GM18520 (cell line): ENCODE data around the gene PTPN6.

Experiments
- ATAC-seq: cut with Tn5 transposase; IDR thresholded peaks from one replicate; pipeline ENCODE4 v1.9.1; 2021; ENCODE audit not compliant: unreplicated experiment

PTPN6 gene

DNA sequence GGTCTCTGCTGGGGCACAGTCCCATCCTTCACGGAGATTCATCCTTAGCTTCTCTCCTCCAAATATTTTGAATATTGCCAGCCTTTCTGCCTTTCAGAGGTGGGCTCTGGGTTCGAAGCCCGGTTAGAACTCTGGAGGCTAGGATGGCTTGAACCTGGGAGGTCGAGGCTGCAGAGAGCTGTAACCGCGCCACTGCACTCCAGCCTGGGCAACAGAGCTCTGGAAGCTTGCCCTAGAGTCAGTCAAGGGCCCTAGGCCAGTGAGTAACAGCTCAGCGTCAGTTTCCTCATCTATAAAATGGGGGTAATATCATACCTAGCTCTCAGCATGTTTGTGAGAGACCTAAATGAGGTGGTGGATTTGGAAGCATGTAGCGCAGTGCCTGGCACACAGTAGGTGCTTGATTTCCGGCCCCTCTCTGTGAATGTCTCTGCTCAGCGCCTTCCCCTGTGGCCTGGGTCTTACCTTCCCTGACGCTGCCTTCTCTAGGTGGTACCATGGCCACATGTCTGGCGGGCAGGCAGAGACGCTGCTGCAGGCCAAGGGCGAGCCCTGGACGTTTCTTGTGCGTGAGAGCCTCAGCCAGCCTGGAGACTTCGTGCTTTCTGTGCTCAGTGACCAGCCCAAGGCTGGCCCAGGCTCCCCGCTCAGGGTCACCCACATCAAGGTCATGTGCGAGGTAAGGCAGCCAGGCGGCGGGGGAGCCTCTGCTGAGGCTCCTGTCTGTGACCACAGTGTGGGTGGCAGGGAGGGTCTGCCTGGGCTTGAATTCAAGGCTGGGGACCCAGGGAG is 3.4 kb downstream of the PTPN6 start:
- ATAC-seq: no peak

DNA sequence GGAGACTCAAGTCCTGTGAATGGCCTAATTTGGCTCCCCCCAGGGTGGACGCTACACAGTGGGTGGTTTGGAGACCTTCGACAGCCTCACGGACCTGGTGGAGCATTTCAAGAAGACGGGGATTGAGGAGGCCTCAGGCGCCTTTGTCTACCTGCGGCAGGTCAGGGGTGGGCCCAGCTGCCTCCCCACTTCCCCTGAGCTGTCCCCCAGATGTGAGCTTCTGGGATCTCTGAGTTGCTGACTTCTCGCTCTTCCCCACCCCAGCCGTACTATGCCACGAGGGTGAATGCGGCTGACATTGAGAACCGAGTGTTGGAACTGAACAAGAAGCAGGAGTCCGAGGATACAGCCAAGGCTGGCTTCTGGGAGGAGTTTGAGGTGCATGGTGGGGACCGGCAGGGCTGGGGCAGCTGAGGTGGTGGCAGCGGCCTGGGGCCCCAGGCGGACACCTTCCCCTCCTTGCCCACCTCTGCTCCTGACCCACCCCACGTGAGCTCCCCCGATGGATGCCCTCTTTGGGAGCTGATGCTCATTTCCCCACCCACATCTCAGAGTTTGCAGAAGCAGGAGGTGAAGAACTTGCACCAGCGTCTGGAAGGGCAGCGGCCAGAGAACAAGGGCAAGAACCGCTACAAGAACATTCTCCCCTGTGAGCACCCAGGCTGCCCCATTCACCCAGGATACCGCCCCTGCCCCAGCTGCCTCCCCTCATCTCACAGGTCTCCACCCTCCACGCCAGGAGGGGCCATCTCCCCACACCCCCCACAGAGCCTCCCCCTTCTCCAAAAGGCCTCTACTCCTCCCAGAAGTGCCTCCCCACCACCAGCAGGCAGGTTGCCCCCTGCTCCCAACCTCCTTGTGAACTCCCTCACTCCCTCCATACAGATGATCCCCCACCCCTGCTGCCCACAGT is 4.2 kb downstream of the PTPN6 start:
- ATAC-seq: no peak

DNA sequence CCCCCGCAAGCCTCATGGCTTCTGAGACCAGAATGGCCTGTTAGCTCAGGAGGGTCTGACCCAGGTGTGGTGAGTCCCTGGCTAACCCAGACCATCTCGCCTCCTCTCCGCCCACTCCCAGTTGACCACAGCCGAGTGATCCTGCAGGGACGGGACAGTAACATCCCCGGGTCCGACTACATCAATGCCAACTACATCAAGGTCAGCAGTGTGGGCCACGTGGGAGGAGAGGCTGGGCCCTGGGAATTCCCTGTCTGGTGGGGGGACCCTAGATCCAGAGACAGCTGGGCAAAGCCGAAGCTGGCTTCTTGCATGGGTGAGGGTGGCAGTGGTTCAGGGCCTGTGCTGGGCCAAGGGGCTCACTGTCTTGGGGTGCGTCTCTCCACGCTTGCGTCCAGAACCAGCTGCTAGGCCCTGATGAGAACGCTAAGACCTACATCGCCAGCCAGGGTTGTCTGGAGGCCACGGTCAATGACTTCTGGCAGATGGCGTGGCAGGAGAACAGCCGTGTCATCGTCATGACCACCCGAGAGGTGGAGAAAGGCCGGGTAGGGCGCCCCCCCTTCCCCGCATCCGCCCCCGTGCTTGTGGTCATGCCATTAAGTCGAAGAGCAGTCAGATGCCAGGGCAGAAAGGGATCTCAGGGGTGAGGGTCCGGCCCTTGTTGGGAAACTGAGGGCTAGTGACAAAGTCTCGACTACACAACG is 5.0 kb downstream of the PTPN6 start:
- ATAC-seq: no peak

DNA sequence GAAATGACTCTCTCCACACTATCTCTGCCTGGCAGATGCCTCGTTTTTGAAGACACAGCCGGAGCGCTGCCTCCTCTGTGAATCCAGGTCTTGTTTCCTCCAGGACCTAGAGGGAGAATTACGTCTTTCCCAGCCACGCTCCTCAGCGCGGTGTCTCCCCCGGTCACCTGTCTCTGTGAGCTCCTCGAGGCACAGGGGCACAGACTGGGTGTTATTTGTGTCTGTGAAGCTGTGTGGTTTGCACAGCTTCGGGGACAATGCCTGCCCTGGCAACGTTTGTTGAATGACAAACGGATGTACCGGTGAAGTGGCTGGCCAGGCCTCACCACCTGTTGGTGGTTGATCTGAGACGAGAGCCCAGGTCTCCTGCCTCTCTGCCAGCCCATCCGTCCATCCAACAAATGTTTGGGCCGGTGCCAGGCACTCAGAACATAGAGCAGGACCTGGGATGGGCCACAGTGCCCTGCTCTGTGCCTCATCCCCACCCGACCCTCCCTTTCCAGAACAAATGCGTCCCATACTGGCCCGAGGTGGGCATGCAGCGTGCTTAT is 6.1 kb downstream of the PTPN6 start:
- no peak for ATAC-seq

DNA sequence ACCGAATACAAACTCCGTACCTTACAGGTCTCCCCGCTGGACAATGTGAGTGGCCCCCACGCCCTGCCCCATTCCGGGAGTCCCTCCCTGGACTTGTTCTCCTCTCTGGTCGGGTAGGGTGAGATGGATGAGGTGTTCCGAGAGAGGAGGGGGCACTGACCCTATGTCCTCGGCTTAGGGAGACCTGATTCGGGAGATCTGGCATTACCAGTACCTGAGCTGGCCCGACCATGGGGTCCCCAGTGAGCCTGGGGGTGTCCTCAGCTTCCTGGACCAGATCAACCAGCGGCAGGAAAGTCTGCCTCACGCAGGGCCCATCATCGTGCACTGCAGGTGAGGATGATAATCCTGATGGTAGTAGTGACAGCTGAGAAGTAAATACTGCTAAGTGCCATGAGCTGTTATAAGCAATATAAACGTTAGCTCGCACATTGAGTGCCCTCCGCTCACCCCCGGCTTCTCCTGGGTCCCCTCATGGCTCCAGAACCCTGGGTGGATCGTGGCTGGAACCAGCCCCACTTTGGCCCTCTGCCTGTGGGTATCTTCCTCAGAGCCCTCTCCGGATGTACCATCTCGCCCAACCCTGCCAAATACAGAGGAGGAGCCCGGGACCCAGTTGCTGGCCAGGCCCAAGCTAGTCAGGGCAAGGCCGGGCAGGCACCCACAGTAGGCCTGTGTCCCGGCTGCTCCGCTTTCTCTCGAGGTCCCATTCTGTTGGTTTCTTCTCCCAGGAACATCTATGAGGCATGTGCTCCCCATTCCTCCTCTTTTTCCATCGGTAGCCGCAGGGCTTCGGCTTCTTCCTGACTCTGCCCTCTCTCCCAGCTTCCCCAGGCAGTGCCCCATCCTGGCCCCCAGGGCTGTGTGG is 6.8 kb downstream of the PTPN6 start:
- ATAC-seq: no peak

DNA sequence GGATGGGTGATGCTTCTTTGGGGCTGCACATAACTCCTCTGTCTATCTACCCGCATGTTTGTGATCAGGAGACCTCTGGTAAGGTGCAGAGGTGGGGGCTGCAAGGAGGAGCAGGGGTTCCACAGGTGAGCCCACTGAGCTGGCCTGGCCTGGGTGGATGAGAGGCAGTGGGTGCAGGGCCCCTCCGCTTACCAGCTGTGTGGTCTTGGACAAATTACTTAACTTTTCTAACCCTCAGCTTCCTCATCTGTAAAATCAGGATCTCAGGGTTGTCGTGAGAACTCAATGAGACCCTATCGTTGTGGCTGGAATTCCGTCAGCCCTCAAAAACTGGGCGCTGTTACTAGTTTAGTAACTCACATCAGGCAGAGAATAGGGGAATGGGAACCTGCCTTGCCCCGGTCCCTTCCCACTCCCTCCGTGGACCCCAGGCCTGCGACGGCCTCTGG is 7.5 kb downstream of the PTPN6 start:
- ATAC-seq: no peak

DNA sequence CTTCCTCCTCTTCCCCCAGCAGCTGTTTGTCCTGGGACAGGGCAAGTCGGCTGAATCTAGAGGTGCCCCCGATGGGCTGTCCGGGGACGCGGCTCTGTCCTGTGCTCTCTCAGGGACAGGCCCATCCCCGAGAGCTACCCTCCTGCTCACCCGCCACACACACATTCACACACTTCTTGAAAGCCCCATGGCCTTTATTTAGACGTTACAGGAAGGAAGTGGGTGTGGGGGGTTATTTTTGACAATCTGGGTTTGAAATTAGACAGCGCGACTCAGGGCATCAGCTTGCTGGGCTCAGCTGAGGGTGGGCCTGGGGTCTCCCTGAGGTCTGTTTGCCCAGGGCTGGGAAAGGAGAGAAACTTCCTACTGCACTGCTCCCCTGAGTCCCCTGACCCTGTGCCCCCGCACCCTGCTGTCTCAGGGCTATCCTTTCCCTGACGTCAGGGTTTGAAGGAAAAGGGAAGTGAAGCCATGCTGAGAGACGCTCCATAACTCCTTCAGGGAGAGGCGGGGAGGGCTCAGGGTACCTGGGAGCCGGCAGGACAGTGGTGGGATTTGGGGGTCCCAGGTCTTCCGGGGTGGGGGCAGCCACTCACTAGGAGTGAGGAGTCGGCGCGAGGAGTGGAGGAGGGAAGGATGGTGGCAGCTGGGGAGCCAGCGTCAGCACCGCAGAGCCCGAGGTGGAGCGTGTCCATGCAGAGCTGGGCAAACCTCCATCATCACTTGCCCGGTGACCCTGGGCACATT is 8.1 kb downstream of the PTPN6 start:
- ATAC-seq: peak; percentile 33

DNA sequence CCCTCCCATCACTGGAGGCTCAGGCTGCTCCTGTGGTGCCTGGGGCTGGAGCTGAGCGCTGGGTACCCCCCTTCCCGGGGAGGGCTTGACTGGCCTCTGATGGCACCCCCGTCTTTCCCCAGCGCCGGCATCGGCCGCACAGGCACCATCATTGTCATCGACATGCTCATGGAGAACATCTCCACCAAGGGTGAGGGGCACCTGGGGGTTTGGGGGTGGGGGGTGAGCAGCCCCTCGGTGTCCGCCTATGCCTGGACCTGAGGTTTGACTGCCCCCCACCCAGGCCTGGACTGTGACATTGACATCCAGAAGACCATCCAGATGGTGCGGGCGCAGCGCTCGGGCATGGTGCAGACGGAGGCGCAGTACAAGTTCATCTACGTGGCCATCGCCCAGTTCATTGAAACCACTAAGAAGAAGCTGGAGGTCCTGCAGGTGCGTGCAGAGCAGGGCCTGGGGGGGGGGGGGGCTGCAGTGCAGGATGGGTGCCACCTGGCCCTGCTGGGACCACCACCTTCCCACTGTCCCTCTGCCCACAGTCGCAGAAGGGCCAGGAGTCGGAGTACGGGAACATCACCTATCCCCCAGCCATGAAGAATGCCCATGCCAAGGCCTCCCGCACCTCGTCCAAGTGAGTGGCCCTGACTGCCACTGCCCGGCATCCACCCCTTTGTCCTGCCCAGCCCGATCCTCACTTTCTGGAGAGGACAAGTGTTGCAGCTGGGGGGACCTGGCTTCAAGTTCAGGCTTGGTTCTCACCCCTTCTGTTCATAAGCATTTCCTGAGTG is 8.8 kb downstream of the PTPN6 start:
- ATAC-seq: no peak

DNA sequence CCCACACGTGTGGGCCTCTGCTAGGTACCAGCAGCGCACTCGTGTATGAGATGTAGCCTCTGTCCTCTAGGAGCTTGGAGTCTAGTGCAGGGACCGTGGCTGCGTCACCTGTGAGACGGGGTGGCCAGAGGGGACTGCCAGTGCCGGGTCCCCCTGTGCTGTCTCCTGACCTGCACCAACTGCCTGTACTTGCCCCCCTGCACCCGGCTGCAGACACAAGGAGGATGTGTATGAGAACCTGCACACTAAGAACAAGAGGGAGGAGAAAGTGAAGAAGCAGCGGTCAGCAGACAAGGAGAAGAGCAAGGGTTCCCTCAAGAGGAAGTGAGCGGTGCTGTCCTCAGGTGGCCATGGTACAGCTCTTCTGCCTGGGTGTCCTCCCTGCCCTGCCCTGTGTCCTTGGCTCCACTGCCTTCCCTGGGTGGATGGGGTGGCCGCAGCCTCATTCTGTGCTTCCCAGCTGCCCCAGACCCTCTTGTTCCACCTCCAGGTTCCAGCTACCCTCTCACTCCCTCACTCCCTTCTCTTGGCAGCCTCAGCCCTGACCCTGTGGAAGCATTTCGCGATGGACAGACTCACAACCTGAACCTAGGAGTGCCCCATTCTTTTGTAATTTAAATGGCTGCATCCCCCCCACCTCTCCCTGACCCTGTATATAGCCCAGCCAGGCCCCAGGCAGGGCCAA is 9.6 kb downstream of the PTPN6 start:
- peak; percentile 26 for ATAC-seq

DNA sequence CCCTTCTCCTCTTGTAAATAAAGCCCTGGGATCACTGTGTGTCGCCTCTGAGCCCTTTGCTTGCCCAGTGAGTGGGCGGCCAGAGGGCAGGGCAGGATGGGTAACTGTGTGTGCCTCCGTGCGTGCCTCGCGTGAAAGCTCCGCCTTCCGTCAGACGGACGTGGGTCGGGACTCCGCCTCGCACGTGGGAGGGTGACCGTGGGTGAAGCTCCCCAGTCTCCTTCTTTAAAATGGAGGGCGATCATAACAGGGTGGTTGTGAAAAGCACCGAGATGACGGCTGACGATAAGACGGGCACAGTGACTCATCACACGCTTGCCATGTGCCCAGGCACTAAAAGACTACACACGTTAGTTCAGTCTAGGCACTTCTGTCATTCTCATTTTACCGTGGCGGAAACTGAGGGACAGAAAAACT is 10.1 kb downstream of the PTPN6 start:
- peak; percentile 17 for ATAC-seq

DNA sequence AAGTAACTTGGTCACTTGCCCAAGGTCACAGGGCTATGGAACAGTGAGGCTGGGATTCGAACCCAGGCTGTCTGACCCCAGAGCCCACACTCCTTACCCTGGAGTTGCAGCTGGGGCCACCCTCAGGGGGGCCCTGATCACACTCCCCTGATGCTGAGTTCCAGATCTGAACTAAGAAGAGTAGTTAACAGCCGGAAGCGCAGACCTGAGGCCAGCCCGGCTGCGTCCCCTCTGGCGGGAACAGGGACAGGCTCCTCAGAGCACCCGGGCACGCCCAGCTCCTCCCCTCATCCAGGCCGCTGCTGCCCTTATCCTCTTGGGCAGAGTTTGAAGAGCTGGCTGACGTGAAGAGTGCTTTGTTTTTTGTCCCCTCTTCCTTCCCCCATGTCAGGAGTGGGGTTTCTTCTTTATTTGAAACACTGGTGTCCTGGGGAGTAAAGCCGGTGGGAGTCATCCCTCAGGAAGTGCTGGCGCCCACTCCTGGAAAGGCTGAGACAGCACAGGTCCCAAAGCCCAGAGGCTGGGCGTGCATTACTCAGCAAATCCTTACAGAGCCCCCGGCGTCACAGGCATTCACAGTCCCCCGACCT is 10.6 kb downstream of the PTPN6 start:
- ATAC-seq: peak; percentile 9

DNA sequence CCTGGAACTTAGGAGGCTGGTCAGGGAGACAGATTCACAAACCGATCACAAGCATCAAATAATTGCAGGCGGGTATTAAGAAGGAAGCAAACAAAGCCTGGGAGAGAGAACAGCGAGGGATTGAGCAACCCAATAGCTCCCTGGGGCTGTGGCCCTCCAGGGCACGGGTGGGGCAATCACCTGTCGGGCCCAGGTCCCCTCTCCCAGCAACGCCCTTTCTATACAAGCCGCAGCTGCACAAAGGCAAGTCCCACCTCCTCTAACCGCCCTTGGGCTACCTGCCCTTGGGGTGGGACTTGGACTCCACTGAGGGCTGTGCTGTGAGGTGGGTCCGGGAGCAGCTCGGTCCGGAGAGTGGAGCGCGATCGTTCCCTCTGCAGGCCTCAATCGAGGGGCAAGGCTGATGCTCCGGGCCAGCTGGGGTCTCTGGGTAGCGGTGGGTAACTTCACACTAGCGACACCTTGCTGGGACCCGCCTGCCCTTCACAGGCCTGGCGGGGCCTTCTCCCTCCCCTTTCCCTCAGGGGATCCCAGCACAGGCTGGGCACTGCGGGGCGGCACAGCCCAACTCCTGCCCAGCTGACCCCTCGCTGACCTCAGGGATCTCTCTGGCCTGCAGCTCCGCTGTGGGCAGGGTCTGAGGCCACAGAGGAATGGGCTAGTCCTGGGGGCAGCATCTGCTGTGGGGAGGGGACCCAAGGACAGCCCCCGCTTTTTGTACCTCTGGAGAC is 11.3 kb downstream of the PTPN6 start:
- no peak for ATAC-seq

DNA sequence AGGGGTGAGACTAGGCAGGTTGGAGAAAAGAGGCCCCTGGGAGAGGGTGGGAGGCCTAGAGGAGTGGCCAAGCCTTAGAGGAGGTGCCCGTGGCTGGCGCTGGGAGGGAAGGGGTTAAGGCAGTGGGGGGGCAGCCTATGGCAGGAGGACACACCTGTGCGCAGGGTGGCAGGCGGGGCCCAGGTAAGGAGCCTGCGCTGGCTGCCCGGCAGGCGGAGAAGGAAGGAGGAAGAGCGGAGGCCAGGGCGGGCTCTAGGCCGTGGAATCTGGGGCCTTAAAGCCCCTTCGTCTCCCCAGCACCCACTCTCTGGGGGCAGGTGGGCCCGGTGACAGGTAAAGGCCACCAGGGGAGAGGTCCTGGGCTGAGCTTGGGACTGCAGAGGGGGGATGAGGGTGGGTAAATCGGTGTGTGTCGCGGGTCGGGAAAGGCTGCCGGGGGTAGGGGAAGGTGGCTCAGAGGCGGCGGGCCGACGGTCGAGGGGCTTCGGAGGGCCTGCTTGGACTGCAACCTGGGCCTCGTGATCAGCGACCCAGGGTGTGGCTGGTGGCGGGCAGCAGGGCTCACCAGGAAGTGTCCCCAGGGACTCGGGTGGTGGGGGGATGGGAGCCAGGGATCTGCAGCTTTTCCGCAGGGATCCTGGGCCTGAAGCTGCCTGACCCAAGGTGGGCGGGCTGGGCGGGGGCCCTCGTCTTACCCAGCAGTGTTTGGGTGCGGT is 12.0 kb downstream of the PTPN6 start:
- ATAC-seq: no peak

DNA sequence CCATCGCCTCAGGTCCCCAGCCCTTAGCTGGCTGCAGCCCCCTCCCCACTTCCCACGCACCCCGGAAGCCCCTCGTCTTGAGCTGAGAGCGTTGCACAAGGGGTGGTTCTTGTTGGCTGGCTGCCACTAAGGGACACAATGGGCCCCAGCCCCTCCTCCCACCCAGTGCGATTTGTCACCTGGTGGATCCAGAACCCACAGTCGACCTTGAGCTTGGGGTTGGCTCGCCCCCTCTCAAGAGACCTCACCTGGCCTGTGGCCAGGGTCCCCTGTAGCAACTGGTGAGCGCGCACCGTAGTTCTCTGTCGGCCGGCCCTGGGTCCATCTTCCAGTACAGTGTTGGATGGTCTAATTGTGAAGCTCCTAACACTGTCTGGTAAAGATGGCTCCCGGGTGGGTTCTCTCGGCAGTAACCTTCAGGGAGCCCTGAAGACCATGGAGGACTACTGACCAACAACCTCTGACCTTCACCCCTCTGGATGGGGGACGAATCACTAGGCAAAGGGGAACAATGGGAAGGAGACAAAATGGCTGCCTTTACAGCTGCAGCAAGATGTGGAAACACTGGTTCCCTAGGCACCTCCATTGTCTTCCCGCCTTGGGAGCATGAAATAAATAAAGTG is 12.7 kb downstream of the PTPN6 start:
- no peak for ATAC-seq

DNA sequence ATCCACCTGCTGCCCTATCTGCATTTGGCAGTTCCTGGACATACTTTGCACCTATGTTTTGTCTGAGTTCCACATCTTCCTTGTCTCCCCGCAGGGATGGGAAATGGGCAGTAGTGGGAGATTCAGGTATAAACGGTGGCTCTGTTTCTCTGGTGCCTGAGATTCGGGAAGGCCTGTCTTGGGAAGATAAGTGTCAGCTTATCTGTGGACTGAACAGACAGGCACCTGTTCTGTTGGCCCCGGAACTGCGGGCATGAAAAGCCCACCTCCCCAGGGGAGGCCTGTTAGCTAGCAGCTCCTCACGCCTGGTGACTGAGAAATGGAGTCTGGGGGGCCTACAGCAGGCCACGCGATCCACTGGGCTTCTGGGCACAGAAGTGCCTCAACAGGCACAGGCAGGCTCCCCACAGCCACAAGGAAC is 13.5 kb downstream of the PTPN6 start:
- no peak for ATAC-seq
